HG02938 (cell line): Measurements from ENCODE around the gene OR12D2.
"Not testable (repeated sequence)": the region's sequence is repeated elsewhere in the genome, so short reads cannot be mapped to it uniquely, and the experiment has no call there.

Experiments used
- ATAC-seq: cut with Tn5 transposase; IDR thresholded peaks from one replicate; pipeline ENCODE4 v1.9.1; 2021; ENCODE audit warnings: mild to moderate bottlenecking, moderate library complexity; ENCODE audit not compliant: unreplicated experiment

Gene OR12D2, protein sequence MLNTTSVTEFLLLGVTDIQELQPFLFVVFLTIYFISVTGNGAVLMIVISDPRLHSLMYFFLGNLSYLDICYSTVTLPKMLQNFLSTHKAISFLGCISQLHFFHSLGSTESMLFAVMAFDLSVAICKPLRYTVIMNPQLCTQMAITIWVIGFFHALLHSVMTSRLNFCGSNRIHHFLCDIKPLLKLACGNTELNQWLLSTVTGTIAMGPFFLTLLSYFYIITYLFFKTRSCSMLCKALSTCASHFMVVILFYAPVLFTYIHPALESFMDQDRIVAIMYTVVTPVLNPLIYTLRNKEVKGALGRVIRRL

GRCh38 chr6:29395331-29395730 is at the start of gene OR12D2:
TSS of gene OR12D2 (plus strand) at chr6:29395631. CDS start at chr6:29396700, 1,069 bp downstream.
- ATAC-seq, result no peak

DNA sequence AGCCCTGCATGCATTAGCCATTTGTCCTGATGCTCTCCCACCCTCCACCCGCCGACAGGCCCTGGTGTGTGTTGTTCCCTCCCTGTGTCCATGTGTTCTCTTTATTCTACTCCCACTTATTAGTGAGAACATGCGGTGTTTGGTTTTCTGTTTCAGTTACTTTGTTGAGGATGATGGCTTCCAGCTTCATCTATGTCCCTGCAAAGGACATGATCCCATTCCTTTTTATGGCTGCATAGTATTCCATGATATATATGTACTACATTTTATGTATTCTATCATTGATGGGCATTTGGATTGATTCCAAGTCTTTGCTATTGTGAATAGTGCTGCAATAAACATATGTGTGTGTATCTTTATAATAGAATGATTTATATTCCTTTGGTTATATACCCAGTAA is 46.1 kb upstream of the OR12D2 start:
- ATAC-seq, result not testable (repeated sequence)

DNA sequence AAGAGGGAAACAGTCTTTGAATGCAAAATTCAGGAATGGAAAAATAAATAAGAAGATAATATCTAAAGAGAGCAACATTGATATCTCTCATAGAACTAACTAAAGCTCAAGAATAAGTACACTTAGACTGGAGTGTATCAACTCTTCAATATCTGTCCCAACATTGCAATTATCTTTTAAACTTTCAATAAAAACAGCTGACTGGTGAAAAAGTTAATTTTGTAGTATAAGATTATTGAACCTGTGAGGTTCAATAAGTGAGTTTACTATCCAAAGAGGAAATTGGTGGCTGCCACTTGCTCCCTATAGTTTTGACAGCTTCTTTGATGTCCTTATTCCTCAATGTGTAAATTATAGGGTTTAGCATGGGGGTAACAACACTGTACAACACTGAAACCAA is 40.5 kb upstream of the OR12D2 start:
- no peak for ATAC-seq

- ATAC-seq, result no peak
Observed at GRCh38 chr6:29355603-29356002, 39.8 kb upstream of the OR12D2 start.

GRCh38 chr6:29368765-29369164 is 26.7 kb upstream of the OR12D2 start, which contains the start of gene OR5V1:
TSS of gene OR5V1 (minus strand) at chr6:29368865. CDS start at chr6:29356195, 12,670 bp downstream.
- no peak for ATAC-seq

DNA sequence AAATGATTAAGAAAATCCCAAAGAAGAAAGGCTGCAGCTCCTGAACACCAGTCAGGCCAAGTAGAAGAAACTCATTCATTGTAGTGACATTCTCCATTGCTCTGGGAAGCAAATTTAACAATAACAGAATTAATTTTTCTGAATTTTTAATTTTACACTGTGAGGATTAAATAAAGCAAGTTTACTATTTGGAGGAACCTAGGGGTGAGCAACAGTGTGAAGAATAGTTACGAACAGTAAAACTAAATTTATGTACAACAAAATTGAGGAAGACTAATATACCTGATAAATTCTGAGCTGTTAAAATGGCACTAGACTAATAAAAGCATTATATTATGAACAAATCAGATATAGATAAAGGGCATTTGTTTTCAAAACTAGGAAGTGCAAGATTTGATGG is 20.2 kb upstream of the OR12D2 start, which contains the start of gene OR12D3:
Gene OR12D3 (minus strand): TSS at position 101 of the 400 bp plus-strand sequence. CDS start 4 bp downstream, at position 97.
- no peak for ATAC-seq

DNA sequence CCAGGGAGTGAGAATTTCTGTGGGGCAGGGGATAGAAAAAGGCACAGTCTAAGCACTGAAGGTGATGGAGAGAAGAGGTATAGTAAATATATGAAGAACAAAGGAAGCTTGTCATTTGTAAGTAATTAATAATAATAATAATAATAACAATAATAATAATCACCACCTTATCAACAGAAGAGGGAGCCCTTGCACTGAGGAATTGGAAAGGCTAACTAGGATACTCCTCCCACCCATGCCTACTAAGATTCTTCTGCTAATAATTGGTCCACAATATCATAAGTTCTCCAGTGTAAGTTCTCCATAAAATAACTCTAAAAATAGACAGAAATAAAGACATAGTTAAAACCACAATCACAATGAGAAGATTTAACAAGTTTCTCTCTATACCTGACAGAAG is 19.4 kb upstream of the OR12D2 start:
- ATAC-seq, result no peak

- ATAC-seq, result no peak
Observed at GRCh38 chr6:29388533-29388932, 6.9 kb upstream of the OR12D2 start.

GRCh38 chr6:29399525-29399924 is 4.1 kb downstream of the OR12D2 start:
- no peak for ATAC-seq

DNA sequence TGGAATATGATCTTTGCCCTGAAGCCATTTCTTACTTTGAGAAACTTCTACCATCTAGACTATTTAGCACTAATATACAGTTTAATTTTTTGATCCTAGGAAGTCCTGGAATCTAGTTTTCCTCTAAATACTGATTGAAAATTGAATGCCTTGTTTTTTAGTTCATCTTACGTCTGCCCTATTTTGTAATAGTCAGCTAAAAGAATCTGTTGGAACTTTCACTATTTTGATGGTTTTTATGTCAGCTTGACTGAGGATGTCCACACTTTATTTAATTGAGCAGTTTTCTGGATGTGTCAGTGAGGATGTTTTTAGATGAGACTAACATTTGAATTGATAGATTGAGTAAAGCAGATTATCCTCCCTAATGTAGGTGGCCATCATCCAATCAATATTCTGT is 8.4 kb downstream of the OR12D2 start:
- ATAC-seq, result no peak

GRCh38 chr6:29414588-29414987 is 19.2 kb downstream of the OR12D2 start, which contains the start of gene OR12D1:
TSS of gene OR12D1 (plus strand) at chr6:29414928.
- ATAC-seq, result no peak

DNA sequence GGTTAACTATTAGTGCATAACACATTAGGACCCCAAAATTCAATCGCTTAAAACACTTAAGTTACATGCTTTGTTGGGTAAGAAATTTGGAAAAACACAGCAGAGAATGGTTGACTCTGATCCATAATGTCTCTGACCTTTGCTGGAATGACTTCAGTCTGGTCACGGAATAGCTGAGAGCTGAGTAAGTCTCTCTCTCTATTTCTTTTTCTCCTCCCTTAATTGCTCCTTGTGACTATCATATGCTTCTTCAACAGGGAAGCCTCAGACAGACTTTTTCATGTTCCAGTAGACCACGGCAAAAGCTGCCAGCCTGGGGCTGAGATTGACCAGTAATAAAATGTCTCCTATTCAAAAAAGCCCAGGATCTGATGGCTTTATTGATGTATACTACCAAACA is 24.1 kb downstream of the OR12D2 start:
- no peak for ATAC-seq

DNA sequence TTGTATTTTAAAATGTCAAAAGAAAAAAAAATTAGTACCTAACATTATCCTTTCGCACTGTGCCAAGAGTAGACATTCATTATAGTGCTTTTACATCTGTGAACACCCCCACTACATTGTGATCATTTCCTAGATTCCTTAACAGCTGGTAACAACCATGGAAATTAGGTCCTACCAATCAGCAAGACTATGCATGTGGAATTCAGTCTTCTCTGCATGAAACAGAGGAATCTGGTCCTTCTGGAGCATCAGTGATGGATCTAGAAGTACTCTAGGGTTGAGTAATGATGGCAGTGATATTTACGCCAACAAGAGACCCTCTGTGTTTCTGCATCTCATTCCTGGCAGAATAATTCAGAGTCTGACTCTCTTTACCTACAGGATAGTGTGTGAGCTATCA is 28.7 kb downstream of the OR12D2 start:
- no peak for ATAC-seq

- no peak for ATAC-seq
Observed at GRCh38 chr6:29424575-29424974, 29.1 kb downstream of the OR12D2 start.

DNA sequence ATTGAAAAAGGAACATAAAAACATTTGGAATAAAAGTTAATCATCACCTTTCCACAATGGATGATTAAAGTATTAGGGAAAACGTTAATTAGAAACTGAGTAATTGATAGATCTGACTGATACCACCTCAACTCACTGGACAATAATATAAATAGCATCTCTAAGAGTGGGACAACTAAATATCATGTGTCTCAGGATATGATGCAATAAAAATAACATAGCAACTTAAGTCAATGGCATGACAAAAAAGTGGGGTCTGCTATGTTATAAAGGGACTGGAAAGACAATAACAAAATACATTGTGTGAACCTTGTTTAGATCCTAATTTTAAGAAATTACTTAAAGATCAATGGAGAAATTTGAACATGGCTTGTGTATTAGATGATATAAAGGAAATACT is 29.6 kb downstream of the OR12D2 start:
- ATAC-seq, result no peak

DNA sequence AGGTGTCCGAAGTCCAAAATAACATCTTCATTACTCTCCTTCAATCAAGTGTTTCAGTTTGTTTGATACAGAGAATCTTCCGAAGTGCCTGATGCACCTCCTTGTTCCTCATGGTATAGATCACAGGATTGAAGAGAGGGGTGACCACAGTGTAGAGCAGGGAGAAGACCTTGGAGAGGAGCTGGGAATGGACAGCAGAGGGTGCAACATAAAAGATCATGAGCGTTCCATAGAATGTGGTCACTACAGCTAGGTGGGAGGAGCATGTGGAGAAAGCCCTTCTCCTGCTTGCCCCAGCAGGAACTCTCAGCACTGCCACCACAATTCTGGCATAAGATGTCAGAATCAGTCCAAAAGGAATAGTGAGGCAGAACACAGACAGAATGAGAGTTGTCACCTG is 31.2 kb downstream of the OR12D2 start:
- ATAC-seq, result no peak

GRCh38 chr6:29436730-29437129 is 41.3 kb downstream of the OR12D2 start:
- ATAC-seq, result not testable (repeated sequence)

- no peak for ATAC-seq
Observed at GRCh38 chr6:29439006-29439405, 43.6 kb downstream of the OR12D2 start, which contains the start of gene OR10C1. TSS of gene OR10C1 (plus strand) at chr6:29439306. CDS start at chr6:29440016, 710 bp downstream.

DNA sequence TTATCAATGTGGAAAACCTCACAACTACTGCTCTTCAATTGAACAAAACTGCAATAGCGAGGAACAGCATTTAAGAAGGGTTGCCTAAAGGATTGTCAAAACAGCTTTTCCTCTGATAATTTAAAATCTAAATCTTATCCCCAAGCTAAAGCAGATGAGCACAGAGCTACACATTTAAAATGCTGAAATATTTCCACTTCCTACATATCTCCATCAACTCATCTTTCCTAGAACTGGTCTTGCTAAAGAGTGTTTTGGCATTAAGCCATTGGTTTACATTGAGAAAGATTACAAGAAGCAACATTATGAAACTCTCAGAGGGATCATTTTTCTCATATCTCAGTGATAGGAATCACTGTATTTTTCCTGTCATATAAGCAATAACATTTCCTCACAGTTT is 47.3 kb downstream of the OR12D2 start:
- ATAC-seq, result no peak

GRCh38 chr6:29444031-29444430 is 48.6 kb downstream of the OR12D2 start:
- ATAC-seq, result not testable (repeated sequence)
